ENCODE results near the gene PATE1.

PATE1 gene

DNA sequence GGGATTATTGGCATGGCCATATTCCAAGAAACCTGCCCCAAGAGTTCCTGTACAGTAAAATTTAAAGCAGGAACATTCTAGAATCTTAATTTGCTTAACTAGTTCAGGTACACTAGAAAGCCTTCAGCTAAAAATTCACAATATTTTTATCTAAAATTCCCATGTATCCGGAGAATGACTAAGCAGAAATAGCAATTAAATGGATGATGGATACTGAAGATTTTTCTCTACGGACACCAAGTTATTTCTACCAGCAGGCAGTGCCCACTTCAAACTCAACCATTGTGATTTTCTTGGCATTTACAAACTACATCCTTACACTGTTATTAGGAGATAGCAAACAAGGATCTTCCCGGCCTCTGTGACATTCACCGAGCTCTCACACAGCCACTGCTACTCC, 44.7 kb downstream of the PATE1 start:
- DNase-seq = no peak

DNA sequence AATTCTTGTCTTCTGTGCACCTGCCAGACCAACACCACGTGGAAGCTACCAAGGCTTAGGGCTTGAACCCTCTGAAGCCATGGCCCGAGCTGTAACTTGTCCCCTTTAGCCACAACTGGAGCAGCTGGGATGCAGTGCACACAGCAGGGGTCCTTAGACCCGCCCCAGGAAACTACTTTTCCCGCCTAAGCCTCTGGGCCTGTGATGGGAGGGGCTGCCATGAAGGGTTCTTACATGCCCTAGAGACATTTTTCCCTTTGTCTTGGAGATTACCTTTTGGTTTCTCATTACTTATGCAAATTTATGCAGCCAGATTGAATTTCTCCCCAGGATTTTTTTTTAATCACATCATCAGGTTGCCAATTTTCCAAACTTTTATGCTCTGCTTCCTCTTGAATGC, 51.6 kb downstream of the PATE1 start:
- no peak for DNase-seq

Data from nucleus accumbens (tissue), 56 donors.